BJ (cell line): ENCODE data around the gene HCLS1. TPM values are rescaled to one million over a fixed set of nuclear protein-coding genes. Genes with fewer than 3 reads are reported as not detected.

ENCODE experiments used
- CTCF ChIA-PET: fragments of 350-600 bp; formaldehyde crosslinking; extraction: SDS; loops from one replicate; lab custom pipeline; 2021; ENCODE audit warnings: antibody characterized with exemption, inconsistent platforms; lab: Yijun Ruan, JAX
- POLR2A ChIA-PET: fragments of 300-600 bp; sonication (Branson Sonifier 250); formaldehyde crosslinking; extraction: SDS; loops from one replicate; lab custom pipeline; 2021; ENCODE audit warnings: antibody characterized with exemption; lab: Charles Lee
- DNase-seq: peaks from one replicate; pipeline ENCODE4 v3.0.0-alpha.2; 2011; ENCODE audit warnings: low read depth
- H3K27me3 ChIP-seq: 2 replicates; pipeline ENCODE4 v1.6.0; 2011; ENCODE audit warnings: low read length; ENCODE audit not compliant: control insufficient read depth, insufficient read depth
- H3K36me3 ChIP-seq: 2 replicates; pipeline ENCODE4 v1.5.1; 2011; ENCODE audit warnings: low read length; ENCODE audit not compliant: control insufficient read depth, insufficient read depth
- H3K4me3 ChIP-seq: 2 replicates; pipeline ENCODE4 v1.5.1; 2011; ENCODE audit warnings: low read depth, mild to moderate bottlenecking, control low read depth, low read length
- polyA plus RNA-seq: library from polyadenylated mRNA; depleted of rRNA; stranded (reverse); fragments of >200 nt; gene quantifications from 2 replicates; pipeline ENCODE4 v1.2.3, GENCODE V29; 2011
- TF ChIP-seq, protein P1 (sequence below): IDR thresholded peaks from 2 replicates; pipeline ENCODE4 v1.5.1; 2011; ENCODE audit warnings: low read depth, mild to moderate bottlenecking, control low read depth, inconsistent platforms, low read length, moderate library complexity; ENCODE audit not compliant: insufficient read depth

The HCLS1 gene
- polyA plus RNA-seq, 1 experiment = 3.5 TPM

DNA sequence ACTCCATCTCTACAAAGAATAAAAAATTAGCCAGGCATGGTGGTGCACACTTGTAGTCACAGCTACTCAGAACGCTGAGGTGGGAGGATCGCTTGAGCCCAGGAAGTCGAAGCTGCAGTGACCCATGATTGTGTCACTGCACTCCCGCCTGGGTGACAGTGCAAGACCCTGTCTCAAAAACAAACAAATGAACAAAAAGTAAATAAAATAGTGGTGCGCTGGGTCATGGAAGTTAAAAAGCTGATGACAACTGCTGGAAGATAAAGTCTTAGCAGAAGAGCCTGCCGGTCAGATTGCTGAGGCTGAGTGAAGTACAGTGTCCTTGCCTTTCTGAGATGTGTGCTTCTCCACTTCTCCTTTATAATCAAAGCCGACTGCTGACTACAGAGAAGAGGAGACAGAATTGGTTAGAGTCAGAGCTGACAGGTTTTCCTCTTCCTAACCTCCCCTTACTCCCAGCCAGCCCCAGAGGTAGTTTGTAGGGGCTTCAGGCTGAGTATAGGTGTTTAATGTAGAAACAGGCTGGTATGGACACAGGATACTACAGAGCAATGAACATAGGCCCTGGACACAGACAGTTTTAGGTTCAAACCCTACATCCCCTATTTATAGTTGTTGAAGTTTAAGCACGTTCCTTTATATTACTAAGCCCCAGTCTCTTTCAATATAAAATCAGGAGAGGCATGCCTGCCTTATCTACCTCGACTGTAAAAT is 17.9 kb downstream of the HCLS1 start:
- Histone ChIP-seq H3K36me3 (no peaks in the 10 kb centered on the region), H3K4me3 (no peak overlapping the region), H3K27me3 (no peaks in the 10 kb centered on the region)
- no peak for DNase-seq
- TF ChIP-seq, protein P1, sequence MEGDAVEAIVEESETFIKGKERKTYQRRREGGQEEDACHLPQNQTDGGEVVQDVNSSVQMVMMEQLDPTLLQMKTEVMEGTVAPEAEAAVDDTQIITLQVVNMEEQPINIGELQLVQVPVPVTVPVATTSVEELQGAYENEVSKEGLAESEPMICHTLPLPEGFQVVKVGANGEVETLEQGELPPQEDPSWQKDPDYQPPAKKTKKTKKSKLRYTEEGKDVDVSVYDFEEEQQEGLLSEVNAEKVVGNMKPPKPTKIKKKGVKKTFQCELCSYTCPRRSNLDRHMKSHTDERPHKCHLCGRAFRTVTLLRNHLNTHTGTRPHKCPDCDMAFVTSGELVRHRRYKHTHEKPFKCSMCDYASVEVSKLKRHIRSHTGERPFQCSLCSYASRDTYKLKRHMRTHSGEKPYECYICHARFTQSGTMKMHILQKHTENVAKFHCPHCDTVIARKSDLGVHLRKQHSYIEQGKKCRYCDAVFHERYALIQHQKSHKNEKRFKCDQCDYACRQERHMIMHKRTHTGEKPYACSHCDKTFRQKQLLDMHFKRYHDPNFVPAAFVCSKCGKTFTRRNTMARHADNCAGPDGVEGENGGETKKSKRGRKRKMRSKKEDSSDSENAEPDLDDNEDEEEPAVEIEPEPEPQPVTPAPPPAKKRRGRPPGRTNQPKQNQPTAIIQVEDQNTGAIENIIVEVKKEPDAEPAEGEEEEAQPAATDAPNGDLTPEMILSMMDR = no peak
- ChIA-PET POLR2A (no interaction called here), CTCF (no interaction called here)

DNA sequence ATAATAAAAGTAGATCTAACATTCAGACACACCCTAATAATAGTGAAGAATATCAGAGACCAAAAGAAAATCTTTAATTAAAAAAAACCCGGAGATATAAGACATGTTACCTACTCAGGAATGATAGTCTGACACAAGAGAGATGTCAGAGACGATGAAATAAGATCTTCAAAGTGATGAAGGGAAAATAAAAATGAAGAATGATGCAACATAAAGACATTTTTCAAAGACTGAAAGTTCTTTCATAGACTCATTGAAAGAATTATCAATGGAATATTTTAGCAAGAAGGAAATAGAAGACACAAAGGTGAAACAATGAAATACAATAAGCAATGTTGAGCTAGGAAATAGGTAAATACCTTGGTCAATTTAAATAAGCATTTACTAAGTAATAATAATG is 19.6 kb downstream of the HCLS1 start:
- ChIA-PET POLR2A (interaction anchor here (0.7 kb wide), 1 partner anchor 306 kb away, joined by 18 read pairs; no protein-coding TSS in a partner anchor), CTCF (interaction anchor here (1.0 kb wide), 1 partner anchor 94 kb away, joined by 3 read pairs; no protein-coding TSS in a partner anchor)
- no peak for DNase-seq
- no peaks in the 10 kb centered on the region for H3K36me3 ChIP-seq
- no peaks in the 10 kb centered on the region; the same call in 1 of the 2 replicates for H3K27me3 ChIP-seq
- H3K4me3 ChIP-seq = no peak overlapping the region
- TF ChIP-seq, protein P1 = no peak

DNA sequence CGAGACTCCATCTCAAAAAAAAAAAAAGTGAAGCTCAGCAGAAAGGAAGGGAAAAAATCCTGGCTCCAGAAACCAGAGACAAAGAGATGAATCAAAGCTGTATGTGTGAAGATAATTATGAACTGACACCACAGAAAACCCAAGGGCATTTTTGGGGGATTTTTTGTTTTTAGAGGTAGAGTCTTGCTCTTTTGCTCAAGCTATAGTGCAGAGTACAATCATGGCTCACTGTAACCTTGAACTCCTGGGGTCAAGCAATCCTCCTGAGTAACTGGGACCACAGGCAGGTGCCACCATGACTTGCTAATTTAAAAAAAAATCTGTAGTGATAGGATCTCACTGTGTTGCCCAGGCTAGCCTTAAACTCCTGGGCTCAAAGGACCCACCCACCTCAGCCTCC is 22.8 kb downstream of the HCLS1 start:
- ChIA-PET CTCF (no interaction called here), POLR2A (no interaction called here)
- H3K36me3 ChIP-seq = no peaks in the 10 kb centered on the region

DNA sequence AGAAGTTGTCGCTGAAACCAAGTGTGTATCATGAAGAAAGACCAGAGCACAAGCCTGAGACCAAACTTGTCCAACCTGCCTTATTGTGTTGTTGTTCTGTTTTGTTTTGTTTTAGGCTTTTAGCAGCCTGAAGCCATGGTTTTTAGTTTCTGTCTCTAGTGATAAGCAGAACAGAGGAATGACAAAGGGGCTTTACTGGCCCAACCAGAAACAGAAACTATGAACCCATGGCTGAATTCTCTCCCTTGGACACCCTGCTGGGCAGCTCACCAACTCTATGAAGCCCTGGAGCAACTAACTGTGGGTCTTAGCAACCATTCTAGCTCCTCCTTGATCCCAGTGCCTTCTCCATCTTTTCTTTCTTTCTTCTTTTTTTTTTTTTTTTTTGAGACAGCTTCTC is 30.3 kb downstream of the HCLS1 start:
- Histone ChIP-seq H3K4me3 (no peak overlapping the region), H3K27me3 (no peaks in the 10 kb centered on the region; the same call in 1 of the 2 replicates), H3K36me3 (no peaks in the 10 kb centered on the region)
- ChIA-PET POLR2A (no interaction called here), CTCF (interaction anchor here (1.0 kb wide), 1 partner anchor 9 kb away, joined by 3 read pairs; no protein-coding TSS in a partner anchor)
- TF ChIP-seq, protein P1 = no peak
- no peak for DNase-seq

More for the DNA sequence above, 22.8 kb downstream of the HCLS1 start:
- DNase-seq = no peak
- TF ChIP-seq, protein P1 = no peak
- H3K4me3 ChIP-seq = no peak overlapping the region
- no peaks in the 10 kb centered on the region; the same call in 1 of the 2 replicates for H3K27me3 ChIP-seq

DNA sequence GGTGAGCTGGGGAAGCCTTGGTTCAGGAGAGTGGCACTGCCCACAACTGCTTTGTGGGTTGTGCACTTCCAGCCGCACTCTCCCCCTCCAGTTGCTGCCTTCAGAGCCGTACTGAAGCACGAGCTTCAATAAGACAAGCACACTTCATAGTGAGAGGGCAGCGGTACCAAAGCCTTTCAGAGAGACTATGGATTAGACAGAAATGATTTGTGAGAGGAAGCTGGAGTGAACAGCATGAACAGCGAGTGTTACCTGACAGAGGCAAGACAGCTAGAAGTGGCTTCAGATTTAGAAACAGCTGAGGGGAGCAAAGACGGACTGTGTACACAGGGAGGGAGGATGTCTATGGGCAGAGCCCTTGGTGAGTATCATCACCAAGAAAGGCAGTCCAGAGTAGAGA is 31.1 kb downstream of the HCLS1 start:
- Histone ChIP-seq H3K4me3 (no peak overlapping the region), H3K36me3 (no peaks in the 10 kb centered on the region), H3K27me3 (no peaks in the 10 kb centered on the region; the same call in 1 of the 2 replicates)
- POLR2A ChIA-PET = no interaction called here
- CTCF ChIA-PET = interaction anchor here (0.5 kb wide), 1 partner anchor 1929 kb away, joined by 3 read pairs; no protein-coding TSS in a partner anchor
- no peak for DNase-seq
- TF ChIP-seq, protein P1 = no peak
